Measurements from ENCODE around the gene SCG3.

Gene SCG3

DNA sequence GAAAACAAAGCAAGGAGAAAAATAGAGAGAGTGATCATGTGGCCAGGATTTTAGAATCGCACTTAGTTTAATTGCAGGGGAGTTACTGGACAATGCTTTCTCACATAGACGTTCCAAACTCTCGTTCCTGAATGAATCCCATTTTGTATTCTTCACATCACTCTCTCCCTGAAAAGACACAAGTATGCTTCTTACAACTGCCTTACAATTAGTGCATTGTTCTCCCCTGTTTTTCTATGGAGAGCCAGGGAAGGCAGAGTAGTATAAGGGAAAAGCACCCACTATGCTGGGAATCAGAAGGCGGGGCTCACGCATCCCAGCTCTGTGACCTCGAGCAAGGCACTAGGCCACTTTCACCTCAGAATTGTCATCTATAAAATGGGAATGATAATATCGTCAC lies 84.4 kb downstream of the SCG3 start:
- H3K36me3 ChIP-seq: peaks cover 29% of the 10 kb centered on the region
- peaks cover 4% of the 10 kb centered on the region for H3K4me1 ChIP-seq
- no peaks in the 10 kb centered on the region for H3K9me3 ChIP-seq
- DNase-seq: no peak
- TF ChIP-seq, protein P1, sequence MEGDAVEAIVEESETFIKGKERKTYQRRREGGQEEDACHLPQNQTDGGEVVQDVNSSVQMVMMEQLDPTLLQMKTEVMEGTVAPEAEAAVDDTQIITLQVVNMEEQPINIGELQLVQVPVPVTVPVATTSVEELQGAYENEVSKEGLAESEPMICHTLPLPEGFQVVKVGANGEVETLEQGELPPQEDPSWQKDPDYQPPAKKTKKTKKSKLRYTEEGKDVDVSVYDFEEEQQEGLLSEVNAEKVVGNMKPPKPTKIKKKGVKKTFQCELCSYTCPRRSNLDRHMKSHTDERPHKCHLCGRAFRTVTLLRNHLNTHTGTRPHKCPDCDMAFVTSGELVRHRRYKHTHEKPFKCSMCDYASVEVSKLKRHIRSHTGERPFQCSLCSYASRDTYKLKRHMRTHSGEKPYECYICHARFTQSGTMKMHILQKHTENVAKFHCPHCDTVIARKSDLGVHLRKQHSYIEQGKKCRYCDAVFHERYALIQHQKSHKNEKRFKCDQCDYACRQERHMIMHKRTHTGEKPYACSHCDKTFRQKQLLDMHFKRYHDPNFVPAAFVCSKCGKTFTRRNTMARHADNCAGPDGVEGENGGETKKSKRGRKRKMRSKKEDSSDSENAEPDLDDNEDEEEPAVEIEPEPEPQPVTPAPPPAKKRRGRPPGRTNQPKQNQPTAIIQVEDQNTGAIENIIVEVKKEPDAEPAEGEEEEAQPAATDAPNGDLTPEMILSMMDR (IDR thresholded peaks at IDR 0.05; ENCODE audit: low read depth, low read length): no peak
- no peaks in the 10 kb centered on the region for H3K27me3 ChIP-seq
- no peak overlapping the region for H3K4me3 ChIP-seq (ENCODE audit: low read depth, low read length)

DNA sequence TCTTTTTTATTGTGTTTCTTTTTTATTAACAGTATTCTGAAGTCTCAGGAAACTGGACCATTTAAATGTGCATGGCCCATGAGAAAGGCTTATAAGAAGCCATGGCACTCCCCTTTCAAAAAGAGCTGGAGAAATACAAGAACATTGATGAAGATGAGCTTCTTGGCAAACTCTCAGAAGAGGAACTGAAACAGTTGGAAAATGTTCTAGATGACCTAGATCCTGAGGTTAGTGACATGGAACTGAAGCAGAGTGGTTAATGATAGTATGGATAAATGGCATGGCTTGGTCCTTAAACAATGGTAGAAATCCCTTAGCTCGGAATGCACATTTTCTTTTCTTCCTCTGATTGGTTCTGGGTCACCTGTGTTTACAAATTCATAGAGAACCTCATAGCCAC lies 85.0 kb downstream of the SCG3 start:
- TF ChIP-seq, protein P1 (IDR thresholded peaks at IDR 0.05; ENCODE audit: low read depth, low read length): no peak
- Histone ChIP-seq H3K36me3 (peaks cover 35% of the 10 kb centered on the region), H3K9me3 (no peaks in the 10 kb centered on the region), H3K4me3 (ENCODE audit: low read depth, low read length) (no peak overlapping the region), H3K4me1 (no peaks in the 10 kb centered on the region; the same call in 1 of the 2 replicates), H3K27me3 (no peaks in the 10 kb centered on the region)
- DNase-seq: no peak

DNA sequence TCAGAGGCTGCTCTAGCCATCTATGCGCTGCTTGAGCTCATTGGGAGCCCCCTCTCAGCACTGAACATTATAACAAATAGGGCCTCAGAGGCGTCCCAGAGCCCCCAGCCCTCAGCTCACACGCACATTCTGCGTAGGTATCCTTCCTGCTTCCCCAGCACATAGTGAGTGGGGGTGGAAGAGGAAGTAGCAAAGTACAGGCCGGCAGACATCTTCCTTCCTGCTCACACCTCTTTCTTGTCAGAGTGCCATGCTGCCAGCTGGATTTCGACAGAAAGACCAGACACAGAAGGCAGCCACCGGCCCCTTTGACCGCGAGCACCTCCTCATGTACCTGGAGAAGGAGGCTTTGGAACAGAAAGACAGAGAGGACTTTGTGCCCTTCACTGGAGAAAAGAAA lies 86.7 kb downstream of the SCG3 start:
- no peak for DNase-seq

More for the DNA sequence above, 86.7 kb downstream of the SCG3 start:
- Histone ChIP-seq H3K27me3 (no peaks in the 10 kb centered on the region), H3K4me1 (no peaks in the 10 kb centered on the region; the same call in 1 of the 2 replicates), H3K36me3 (peaks cover 46% of the 10 kb centered on the region), H3K4me3 (ENCODE audit: low read depth, low read length) (no peak overlapping the region), H3K9me3 (no peaks in the 10 kb centered on the region)
- TF ChIP-seq, protein P1 (IDR thresholded peaks at IDR 0.05; ENCODE audit: low read depth, low read length): no peak

All from BE2C (cell line).